OCI-LY3 (cell line): ENCODE data around the gene TMEM183A.

Source experiments
- H2AFZ ChIP-seq: fragments of 200-600, 300-600 bp; shearing (Covaris generic); 2 replicates; pipeline ENCODE4 v1.6.0; 2014; ENCODE audit warnings: antibody characterized with exemption, low read depth, low read length
- H3K27ac ChIP-seq: fragments of 200-600, 300-600 bp; sonication (generic); 2 replicates; pipeline ENCODE4 v1.5.1; 2014; ENCODE audit warnings: mild to moderate bottlenecking, low read length, moderate library complexity, mixed read lengths
- H3K27me3 ChIP-seq: fragments of 200-600, 300-600 bp; sonication (generic); 2 replicates; pipeline ENCODE4 v1.6.1; 2014; ENCODE audit warnings: low read depth, low read length, mixed read lengths
- H3K36me3 ChIP-seq: fragments of 200-600, 300-600 bp; sonication (generic); replicated peaks from 2 replicates; pipeline ENCODE3; 2014; ENCODE audit warnings: low read depth, low read length, mixed read lengths
- H3K4me1 ChIP-seq: fragments of 300-600, 200-600 bp; sonication (generic); 2 replicates; pipeline ENCODE4 v1.6.1; 2014; ENCODE audit warnings: low read length, mixed read lengths
- H3K4me2 ChIP-seq: fragments of 200-600, 300-600 bp; sonication (generic); 2 replicates; pipeline ENCODE4 v1.6.1; 2014; ENCODE audit warnings: low read length, mixed read lengths
- H3K4me3 ChIP-seq: fragments of 300-600, 200-600 bp; sonication (generic); 2 replicates; pipeline ENCODE4 v1.5.1; 2014; ENCODE audit warnings: antibody characterized with exemption, mild to moderate bottlenecking, low read length, moderate library complexity
- H3K79me2 ChIP-seq: fragments of 300-600, 200-600 bp; shearing (Covaris generic); 2 replicates; pipeline ENCODE4 v1.6.1; 2014; ENCODE audit warnings: mild to moderate bottlenecking, low read length, mixed read lengths
- H3K9ac ChIP-seq: fragments of 300-600, 200-600 bp; shearing (Covaris generic); 2 replicates; pipeline ENCODE4 v1.6.0; 2014; ENCODE audit warnings: mild to moderate bottlenecking, low read length, moderate library complexity
- H3K9me3 ChIP-seq: fragments of 200-600, 300-600 bp; shearing (Covaris generic); 2 replicates; pipeline ENCODE4 v1.6.1; 2014; ENCODE audit warnings: low read length, mixed read lengths; ENCODE audit not compliant: insufficient read depth
- H4K20me1 ChIP-seq: fragments of 200-600, 300-600 bp; sonication (generic); 2 replicates; pipeline ENCODE4 v1.6.1; 2016; ENCODE audit warnings: low read length, mixed read lengths; ENCODE audit not compliant: insufficient read depth
- EZH2phosphoT487 ChIP-seq: fragments of 200-600 bp; shearing (Covaris generic); IDR thresholded peaks from 2 replicates; pipeline ENCODE4 v1.6.1; 2018; ENCODE audit warnings: antibody characterized with exemption, mixed run types, low read depth
- TF ChIP-seq, protein P1 (sequence below): fragments of 200-600, 300-600 bp; sonication (generic); IDR thresholded peaks from 2 replicates; pipeline ENCODE4 v1.5.1; 2014; ENCODE audit warnings: antibody characterized with exemption, low read length, low read depth

TMEM183A gene

GRCh38 chr1:203043830-203044545 lies 36.8 kb downstream of the TMEM183A start:
- no peaks in the 10 kb centered on the region for H3K9me3 ChIP-seq
- H3K4me2 ChIP-seq = no peak overlapping the region
- H3K36me3 ChIP-seq = no peaks in the 10 kb centered on the region
- no peak overlapping the region for H3K4me3 ChIP-seq
- peaks cover 22% of the 10 kb centered on the region for H3K27me3 ChIP-seq
- no peaks in the 10 kb centered on the region for H3K4me1 ChIP-seq
- H3K79me2 ChIP-seq = no peaks in the 10 kb centered on the region
- H2AFZ ChIP-seq = no peak overlapping the region
- no peaks in the 10 kb centered on the region for H4K20me1 ChIP-seq
- no peak overlapping the region for H3K27ac ChIP-seq
- TF ChIP-seq EZH2phosphoT487 = no peak
- TF ChIP-seq, protein P1, sequence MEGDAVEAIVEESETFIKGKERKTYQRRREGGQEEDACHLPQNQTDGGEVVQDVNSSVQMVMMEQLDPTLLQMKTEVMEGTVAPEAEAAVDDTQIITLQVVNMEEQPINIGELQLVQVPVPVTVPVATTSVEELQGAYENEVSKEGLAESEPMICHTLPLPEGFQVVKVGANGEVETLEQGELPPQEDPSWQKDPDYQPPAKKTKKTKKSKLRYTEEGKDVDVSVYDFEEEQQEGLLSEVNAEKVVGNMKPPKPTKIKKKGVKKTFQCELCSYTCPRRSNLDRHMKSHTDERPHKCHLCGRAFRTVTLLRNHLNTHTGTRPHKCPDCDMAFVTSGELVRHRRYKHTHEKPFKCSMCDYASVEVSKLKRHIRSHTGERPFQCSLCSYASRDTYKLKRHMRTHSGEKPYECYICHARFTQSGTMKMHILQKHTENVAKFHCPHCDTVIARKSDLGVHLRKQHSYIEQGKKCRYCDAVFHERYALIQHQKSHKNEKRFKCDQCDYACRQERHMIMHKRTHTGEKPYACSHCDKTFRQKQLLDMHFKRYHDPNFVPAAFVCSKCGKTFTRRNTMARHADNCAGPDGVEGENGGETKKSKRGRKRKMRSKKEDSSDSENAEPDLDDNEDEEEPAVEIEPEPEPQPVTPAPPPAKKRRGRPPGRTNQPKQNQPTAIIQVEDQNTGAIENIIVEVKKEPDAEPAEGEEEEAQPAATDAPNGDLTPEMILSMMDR = no peak
- H3K9ac ChIP-seq = no peak overlapping the region

DNA sequence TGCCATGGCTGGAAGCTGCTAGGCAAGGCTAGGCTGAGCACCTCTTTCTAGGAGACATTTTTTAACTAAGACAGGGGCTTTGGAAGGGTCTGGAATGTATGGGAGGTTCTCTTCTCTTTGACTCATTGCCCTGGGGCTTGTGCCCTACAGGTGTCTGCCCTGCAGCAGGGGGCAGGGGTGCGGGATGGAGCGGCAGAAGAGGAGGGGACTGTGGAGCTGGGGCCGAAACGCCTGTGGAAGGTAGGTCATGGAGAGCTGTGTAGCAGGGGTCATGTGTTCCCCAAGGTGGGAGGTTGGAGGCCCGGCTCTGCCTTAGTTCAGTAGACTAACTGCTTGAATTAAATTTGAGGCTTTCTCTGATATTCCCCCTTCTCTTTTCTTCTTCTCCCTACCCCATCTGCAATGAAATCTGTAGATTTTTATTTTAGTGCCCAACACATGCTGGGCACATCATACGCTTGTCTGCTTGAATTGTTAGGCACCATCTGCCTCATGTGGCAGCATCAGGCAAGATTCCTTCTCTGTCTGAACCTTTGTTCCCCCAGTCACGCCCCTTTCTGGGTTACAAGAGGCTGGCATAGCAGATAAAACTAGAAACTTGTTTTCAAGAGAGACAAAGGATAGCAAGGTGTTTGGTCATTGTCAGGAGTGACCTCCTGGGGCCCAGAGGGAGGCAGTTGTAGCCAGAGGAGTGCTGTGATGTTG lies 37.5 kb downstream of the TMEM183A start:
- no peak overlapping the region for H3K9ac ChIP-seq
- peaks cover 22% of the 10 kb centered on the region for H3K27me3 ChIP-seq
- no peak overlapping the region for H2AFZ ChIP-seq
- no peaks in the 10 kb centered on the region for H4K20me1 ChIP-seq
- H3K4me1 ChIP-seq = no peaks in the 10 kb centered on the region
- no peaks in the 10 kb centered on the region for H3K79me2 ChIP-seq
- H3K9me3 ChIP-seq = no peaks in the 10 kb centered on the region
- no peaks in the 10 kb centered on the region for H3K36me3 ChIP-seq
- H3K27ac ChIP-seq = no peak overlapping the region
- no peak overlapping the region for H3K4me3 ChIP-seq
- TF ChIP-seq, protein P1 = no peak
- TF ChIP-seq EZH2phosphoT487 = no peak
- no peak overlapping the region for H3K4me2 ChIP-seq

DNA sequence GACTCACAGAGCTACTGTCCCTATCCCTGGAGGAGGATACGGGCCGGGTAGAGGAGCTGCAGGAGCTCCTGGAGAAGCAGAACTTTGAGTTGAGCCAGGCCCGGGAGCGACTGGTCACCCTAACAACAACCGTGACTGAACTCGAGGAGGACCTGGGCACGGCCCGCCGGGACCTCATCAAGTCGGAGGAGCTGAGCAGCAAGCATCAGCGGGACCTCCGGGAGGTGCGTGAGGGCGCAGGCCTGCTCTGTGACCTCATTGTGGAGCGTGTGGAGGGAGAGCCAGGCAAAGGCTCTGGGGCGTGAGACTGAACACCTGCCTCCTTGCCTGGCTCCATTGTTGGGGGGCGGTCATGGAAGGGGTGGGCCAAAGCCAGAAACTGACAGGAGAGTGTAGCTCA lies 38.2 kb downstream of the TMEM183A start:
- TF ChIP-seq EZH2phosphoT487 = no peak
- TF ChIP-seq, protein P1 = no peak
- peaks cover 27% of the 10 kb centered on the region for H3K27me3 ChIP-seq

GRCh38 chr1:203045821-203046594 lies 38.8 kb downstream of the TMEM183A start:
- Histone ChIP-seq H3K9ac (no peak overlapping the region), H3K4me1 (no peaks in the 10 kb centered on the region), H3K9me3 (no peaks in the 10 kb centered on the region), H3K4me3 (no peak overlapping the region), H4K20me1 (no peaks in the 10 kb centered on the region), H2AFZ (no peak overlapping the region), H3K4me2 (no peak overlapping the region), H3K27me3 (peaks cover 28% of the 10 kb centered on the region), H3K79me2 (no peaks in the 10 kb centered on the region), H3K36me3 (no peaks in the 10 kb centered on the region), H3K27ac (no peak overlapping the region)
- TF ChIP-seq, protein P1 = no peak
- no peak for TF ChIP-seq EZH2phosphoT487

More for the DNA sequence above, 38.2 kb downstream of the TMEM183A start:
- Histone ChIP-seq H3K4me3 (no peak overlapping the region), H3K4me1 (no peaks in the 10 kb centered on the region), H3K9ac (no peak overlapping the region), H4K20me1 (no peaks in the 10 kb centered on the region), H3K9me3 (no peaks in the 10 kb centered on the region), H3K27ac (no peak overlapping the region), H3K4me2 (no peak overlapping the region), H3K79me2 (no peaks in the 10 kb centered on the region), H3K36me3 (no peaks in the 10 kb centered on the region), H2AFZ (no peak overlapping the region)
